Glutamatergic neuron (in vitro differentiated cells): ENCODE results near the gene WDR18. TPM values are rescaled to one million over a fixed set of nuclear protein-coding genes. Genes with fewer than 3 reads are reported as not detected.

Source experiments
- DNase-seq: peaks from one replicate; pipeline ENCODE4 v3.0.0; 2022
- H3K27ac Mint-ChIP-seq: one replicate; pipeline ENCODE4 v1.8.0; 2020; ENCODE audit warnings: mild to moderate bottlenecking, mixed read lengths, inconsistent platforms; ENCODE audit not compliant: unreplicated experiment
- H3K27me3 Mint-ChIP-seq: one replicate; pipeline ENCODE4 v1.8.0; 2020; ENCODE audit warnings: mild to moderate bottlenecking, moderate library complexity, mixed read lengths, inconsistent platforms; ENCODE audit not compliant: unreplicated experiment
- H3K36me3 Mint-ChIP-seq: one replicate; pipeline ENCODE4 v1.8.0; 2020; ENCODE audit warnings: mild to moderate bottlenecking, mixed read lengths, inconsistent platforms; ENCODE audit not compliant: unreplicated experiment
- H3K4me1 Mint-ChIP-seq: one replicate; pipeline ENCODE4 v1.8.0; 2020; ENCODE audit warnings: mild to moderate bottlenecking, low read depth, mixed read lengths, inconsistent platforms; ENCODE audit not compliant: unreplicated experiment
- H3K4me3 Mint-ChIP-seq: one replicate; pipeline ENCODE4 v1.8.0; 2020; ENCODE audit warnings: mild to moderate bottlenecking, mixed read lengths, inconsistent platforms; ENCODE audit not compliant: unreplicated experiment
- H3K9me3 Mint-ChIP-seq: one replicate; pipeline ENCODE4 v1.8.0; 2020; ENCODE audit warnings: mild to moderate bottlenecking, moderate library complexity, mixed read lengths, inconsistent platforms; ENCODE audit not compliant: unreplicated experiment
- long read RNA-seq: library from polyadenylated mRNA; unstranded; transcript quantifications from one replicate; pipeline ENCODE4 v2.0.0, GENCODE V29; 2020; ENCODE audit not compliant: unreplicated experiment
- total RNA-seq: library from RNA; stranded (reverse); fragmentation: NEBNext Ultra II Directional; extraction: Animal tissue kit (Norgen Biotek cat#: 25700); gene quantifications from one replicate; pipeline ENCODE4 v1.2.1, GENCODE V29; 2021; ENCODE audit not compliant: unreplicated experiment
- TF ChIP-seq, protein P1 (sequence below): fragments of 200-600 bp; sonication (generic); IDR thresholded peaks from one replicate; pipeline ENCODE4 v1.5.0; 2021; ENCODE audit not compliant: partially characterized antibody, unreplicated experiment

Gene WDR18, protein sequence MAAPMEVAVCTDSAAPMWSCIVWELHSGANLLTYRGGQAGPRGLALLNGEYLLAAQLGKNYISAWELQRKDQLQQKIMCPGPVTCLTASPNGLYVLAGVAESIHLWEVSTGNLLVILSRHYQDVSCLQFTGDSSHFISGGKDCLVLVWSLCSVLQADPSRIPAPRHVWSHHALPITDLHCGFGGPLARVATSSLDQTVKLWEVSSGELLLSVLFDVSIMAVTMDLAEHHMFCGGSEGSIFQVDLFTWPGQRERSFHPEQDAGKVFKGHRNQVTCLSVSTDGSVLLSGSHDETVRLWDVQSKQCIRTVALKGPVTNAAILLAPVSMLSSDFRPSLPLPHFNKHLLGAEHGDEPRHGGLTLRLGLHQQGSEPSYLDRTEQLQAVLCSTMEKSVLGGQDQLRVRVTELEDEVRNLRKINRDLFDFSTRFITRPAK
- 52.1 TPM for total RNA-seq
- long read RNA-seq, transcript WDR18-202 (10 exons, 1,608 nt): major isoform, 85 of 95 reads
- long read RNA-seq, partial matches to known transcripts: 3 of 95 reads
- long read RNA-seq, other reads (novel, unspliced or antisense): 6 of 95 reads

DNA sequence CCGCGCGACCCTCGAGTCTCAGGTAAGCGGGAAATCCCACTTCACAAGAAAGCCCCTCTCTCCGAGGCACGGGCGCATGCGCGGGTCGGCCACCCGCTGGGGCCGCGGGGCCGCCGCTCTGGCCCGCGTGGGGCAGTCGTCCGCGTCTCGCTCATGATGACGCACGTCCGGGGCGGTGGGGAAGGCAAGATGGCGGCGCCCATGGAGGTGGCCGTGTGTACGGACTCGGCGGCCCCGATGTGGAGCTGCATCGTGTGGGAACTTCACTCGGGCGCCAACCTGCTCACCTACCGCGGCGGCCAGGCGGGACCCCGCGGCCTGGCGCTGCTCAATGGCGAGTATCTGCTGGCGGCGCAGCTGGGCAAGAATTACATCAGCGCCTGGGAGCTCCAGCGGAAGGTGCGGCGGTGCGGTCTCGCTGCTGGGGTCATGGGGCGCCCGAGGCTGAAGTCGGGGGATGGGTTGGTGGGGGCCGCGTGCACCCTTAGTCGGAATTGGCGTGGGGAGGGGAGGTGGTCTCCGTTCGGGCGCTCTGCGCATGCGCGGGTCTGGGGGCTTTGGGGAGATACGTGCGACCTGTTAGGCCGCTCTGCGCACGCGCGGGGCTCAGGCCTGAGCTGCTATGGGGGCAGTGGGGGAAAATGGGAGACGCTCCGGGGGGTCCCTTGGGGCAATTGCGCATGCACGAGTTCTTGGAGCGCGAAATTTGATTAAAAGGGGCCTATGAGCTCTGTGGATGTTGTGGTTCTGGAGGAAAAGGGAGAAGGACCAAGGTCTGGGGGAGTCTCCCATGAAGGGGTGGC lies at the start of gene WDR18:
WDR18 (plus strand) TSS at position 181 of the 803 bp plus-strand sequence; CDS start at position 190, 9 bp downstream.
- no peaks in the 10 kb centered on the region for H3K36me3 Mint-ChIP-seq
- TF ChIP-seq, protein P1, sequence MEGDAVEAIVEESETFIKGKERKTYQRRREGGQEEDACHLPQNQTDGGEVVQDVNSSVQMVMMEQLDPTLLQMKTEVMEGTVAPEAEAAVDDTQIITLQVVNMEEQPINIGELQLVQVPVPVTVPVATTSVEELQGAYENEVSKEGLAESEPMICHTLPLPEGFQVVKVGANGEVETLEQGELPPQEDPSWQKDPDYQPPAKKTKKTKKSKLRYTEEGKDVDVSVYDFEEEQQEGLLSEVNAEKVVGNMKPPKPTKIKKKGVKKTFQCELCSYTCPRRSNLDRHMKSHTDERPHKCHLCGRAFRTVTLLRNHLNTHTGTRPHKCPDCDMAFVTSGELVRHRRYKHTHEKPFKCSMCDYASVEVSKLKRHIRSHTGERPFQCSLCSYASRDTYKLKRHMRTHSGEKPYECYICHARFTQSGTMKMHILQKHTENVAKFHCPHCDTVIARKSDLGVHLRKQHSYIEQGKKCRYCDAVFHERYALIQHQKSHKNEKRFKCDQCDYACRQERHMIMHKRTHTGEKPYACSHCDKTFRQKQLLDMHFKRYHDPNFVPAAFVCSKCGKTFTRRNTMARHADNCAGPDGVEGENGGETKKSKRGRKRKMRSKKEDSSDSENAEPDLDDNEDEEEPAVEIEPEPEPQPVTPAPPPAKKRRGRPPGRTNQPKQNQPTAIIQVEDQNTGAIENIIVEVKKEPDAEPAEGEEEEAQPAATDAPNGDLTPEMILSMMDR: no peak
- peak; percentile 94 for DNase-seq
- H3K4me3 Mint-ChIP-seq: peak within 1 kb of the TSS; percentile 85
- H3K27ac Mint-ChIP-seq: peak within 1 kb of the TSS; percentile 90
- peaks cover 16% of the 10 kb centered on the region for H3K9me3 Mint-ChIP-seq
- H3K4me1 Mint-ChIP-seq: peaks cover 7% of the 10 kb centered on the region
- H3K27me3 Mint-ChIP-seq: peaks cover 15% of the 10 kb centered on the region

DNA sequence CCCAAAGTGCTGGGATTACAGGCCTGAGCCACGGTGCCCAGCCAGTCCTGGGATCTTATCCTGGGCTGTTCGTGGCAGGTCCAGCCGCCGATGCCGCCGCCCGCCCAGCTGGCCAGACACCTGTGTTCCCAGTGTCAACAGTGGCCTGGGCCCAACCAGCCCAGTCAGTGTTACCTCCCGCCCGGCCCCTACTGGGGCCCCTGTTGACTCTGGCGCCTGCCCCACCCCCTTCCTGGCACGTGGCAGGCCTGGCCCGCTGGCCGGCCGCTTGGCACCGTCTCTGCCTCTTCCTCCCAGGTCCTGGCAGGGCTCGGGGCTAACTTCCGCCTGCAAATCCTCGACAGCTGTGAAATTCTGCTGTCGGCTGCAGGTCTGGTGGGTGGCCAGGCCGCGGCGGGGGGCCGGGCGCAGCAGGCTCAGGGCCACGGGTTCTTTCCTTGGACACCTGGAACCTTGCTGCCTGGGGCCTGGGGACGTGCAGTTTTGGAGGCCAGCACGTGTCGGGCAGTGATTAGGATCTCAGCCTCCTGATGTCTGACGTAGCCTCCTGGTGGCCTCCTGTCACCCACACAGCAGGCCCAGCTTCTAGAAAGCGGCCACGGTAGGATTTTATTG lies 49.2 kb upstream of the WDR18 start:
- H3K4me3 Mint-ChIP-seq: no peak overlapping the region
- TF ChIP-seq, protein P1: no peak
- peaks cover 8% of the 10 kb centered on the region for H3K9me3 Mint-ChIP-seq
- no peak overlapping the region for H3K27ac Mint-ChIP-seq
- peaks cover 14% of the 10 kb centered on the region for H3K27me3 Mint-ChIP-seq
- no peak for DNase-seq
- peaks cover 15% of the 10 kb centered on the region for H3K4me1 Mint-ChIP-seq
- peaks cover 6% of the 10 kb centered on the region for H3K36me3 Mint-ChIP-seq

DNA sequence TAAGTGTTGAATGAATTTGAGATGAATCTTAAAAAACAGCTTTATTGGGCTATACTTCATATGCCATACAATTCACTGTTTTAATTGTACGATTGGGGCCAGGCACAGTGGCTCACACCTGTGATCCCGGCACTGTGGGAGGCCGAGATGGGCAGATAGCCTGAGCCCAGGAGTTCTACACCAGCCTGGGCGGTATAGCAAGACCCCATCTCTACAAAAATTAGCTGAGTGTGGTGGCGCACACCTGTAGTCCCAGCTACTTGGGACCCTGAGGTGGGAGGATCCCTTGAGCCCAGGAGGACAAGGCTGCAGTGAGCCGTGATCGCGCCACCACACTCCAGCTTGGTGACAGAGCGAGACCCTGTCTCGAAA lies 48.0 kb upstream of the WDR18 start:
- TF ChIP-seq, protein P1: no peak
- H3K9me3 Mint-ChIP-seq: peaks cover 12% of the 10 kb centered on the region
- H3K4me1 Mint-ChIP-seq: peaks cover 19% of the 10 kb centered on the region
- no peak overlapping the region for H3K27ac Mint-ChIP-seq
- peaks cover 10% of the 10 kb centered on the region for H3K36me3 Mint-ChIP-seq
- peaks cover 16% of the 10 kb centered on the region for H3K27me3 Mint-ChIP-seq
- no peak overlapping the region for H3K4me3 Mint-ChIP-seq
- DNase-seq: no peak

DNA sequence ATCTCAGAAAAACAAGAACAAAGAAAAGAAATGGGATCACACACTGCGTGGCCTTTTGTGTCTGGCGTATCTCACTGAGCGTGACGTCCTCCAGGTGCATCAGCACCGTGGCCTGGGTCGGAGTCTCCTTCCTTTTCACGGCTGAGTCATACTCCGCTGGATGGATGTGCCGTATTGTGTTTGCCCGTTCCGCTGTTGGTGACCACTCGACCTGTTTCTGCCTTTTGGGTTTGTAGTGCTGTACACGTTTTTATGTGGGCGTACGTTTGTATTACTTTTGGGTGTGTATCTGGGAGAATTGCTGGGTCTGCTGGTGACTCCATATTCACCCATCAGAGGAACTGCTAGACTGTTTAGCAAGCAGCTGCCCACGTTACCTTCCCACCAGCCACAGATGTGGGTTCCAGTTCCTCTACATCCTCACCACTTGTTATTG lies 46.9 kb upstream of the WDR18 start:
- Mint-ChIP-seq H3K4me3 (peak overlapping the region; percentile 1), H3K27me3 (peaks cover 18% of the 10 kb centered on the region), H3K9me3 (peaks cover 17% of the 10 kb centered on the region), H3K27ac (no peak overlapping the region), H3K36me3 (peaks cover 10% of the 10 kb centered on the region), H3K4me1 (peaks cover 20% of the 10 kb centered on the region)
- no peak for DNase-seq
- TF ChIP-seq, protein P1: no peak
